SK-N-SH (cell line): Measurements from ENCODE around the gene ESF1. TPM values are rescaled to one million over a fixed set of nuclear protein-coding genes. Genes with fewer than 3 reads are reported as not detected.

Source experiments
- CTCF ChIA-PET: fragments of 300-600, 350-600 bp; formaldehyde crosslinking; extraction: SDS; loops from one replicate; lab custom pipeline; 2021; lab: Yijun Ruan, JAX
- POLR2A ChIA-PET: fragments of 350-600 bp; sonication (Branson Sonifier 250); formaldehyde crosslinking; extraction: SDS; loops from one replicate; lab custom pipeline; 2020; ENCODE audit warnings: antibody characterized with exemption, inconsistent platforms; lab: Yijun Ruan, JAX
- DNase-seq: peaks from one replicate; pipeline ENCODE4 v3.0.0; 2012
- H2AFZ ChIP-seq: fragments of 200-600 bp; sonication (generic); 2 replicates; pipeline ENCODE4 v1.8.1; 2016; ENCODE audit warnings: antibody characterized with exemption, mild to moderate bottlenecking, low read depth
- H3F3A ChIP-seq: fragments of 200-600 bp; sonication (generic); replicated peaks from 2 replicates; pipeline ENCODE3; 2016; ENCODE audit warnings: antibody characterized with exemption, mild to moderate bottlenecking; ENCODE audit not compliant: insufficient read depth
- H3K27ac ChIP-seq, 2 experiments: fragments of 200-500 bp in 1 of 2; fragments of 200-600 bp in 1 of 2; sonication (Bioruptor generic) in 1 of 2; sonication (generic), shearing (Covaris generic) in 1 of 2; 2 replicates each; pipeline versions ENCODE4 v1.5.1 to v1.6.1; 2014 to 2016; ENCODE audit warnings: low read depth in 2 of 2, inconsistent platforms in 1 of 2, low read length in 1 of 2, mild to moderate bottlenecking in 1 of 2, mixed read lengths in 1 of 2
- H3K27me3 ChIP-seq: fragments of 200-600 bp; sonication (generic), shearing (Covaris generic); 2 replicates; pipeline ENCODE4 v1.6.1; 2016; ENCODE audit warnings: mixed run types; ENCODE audit not compliant: insufficient read depth
- H3K36me3 ChIP-seq, 2 experiments: fragments of 200-500 bp in 1 of 2; fragments of 200-600 bp in 1 of 2; sonication (Bioruptor generic) in 1 of 2; sonication (generic) in 1 of 2; replicated peaks in 1 of 2; 2 replicates each; pipeline versions ENCODE3 to v1.5.1; 2014 to 2016; ENCODE audit warnings: low read length in 1 of 2, mild to moderate bottlenecking in 1 of 2; ENCODE audit not compliant: insufficient read depth in 2 of 2, control insufficient read depth in 1 of 2
- H3K4me1 ChIP-seq, 2 experiments: fragments of 200-500 bp in 1 of 2; fragments of 200-600 bp in 1 of 2; sonication (Bioruptor generic) in 1 of 2; sonication (generic), shearing (Covaris generic) in 1 of 2; 2 replicates each; pipeline versions ENCODE4 v1.5.1 to v1.6.1; 2014 to 2016; ENCODE audit warnings: low read depth in 1 of 2, low read length in 1 of 2, mixed run types in 1 of 2; ENCODE audit not compliant: insufficient read depth in 2 of 2, control insufficient read depth in 1 of 2
- H3K4me2 ChIP-seq: fragments of 200-600 bp; sonication (generic), shearing (Covaris generic); 2 replicates; pipeline ENCODE4 v1.6.1; 2017; ENCODE audit warnings: mixed run types
- H3K4me3 ChIP-seq, 2 experiments: fragments of 200-500 bp in 1 of 2; fragments of 200-600 bp in 1 of 2; sonication (Bioruptor generic) in 1 of 2; sonication (generic), shearing (Covaris generic) in 1 of 2; 2 replicates each; pipeline versions ENCODE4 v1.5.1 to v1.8.1; 2014 to 2016; ENCODE audit warnings: low read depth in 2 of 2, inconsistent platforms in 1 of 2, low read length in 1 of 2, mild to moderate bottlenecking in 1 of 2, mixed read lengths in 1 of 2, moderate library complexity in 1 of 2
- H3K79me2 ChIP-seq: fragments of 200-600 bp; sonication (generic); 2 replicates; pipeline ENCODE4 v1.8.1; 2017; ENCODE audit warnings: mild to moderate bottlenecking; ENCODE audit not compliant: insufficient read depth
- H3K9ac ChIP-seq: fragments of 200-600 bp; sonication (generic); 2 replicates; pipeline ENCODE4 v1.6.1; 2017; ENCODE audit warnings: mixed run types
- H3K9me2 ChIP-seq: fragments of 200-600 bp; sonication (generic); 2 replicates; pipeline ENCODE4 v1.6.1; 2017; ENCODE audit warnings: mixed run types
- H3K9me3 ChIP-seq: fragments of 200-600 bp; sonication (generic); 2 replicates; pipeline ENCODE4 v1.6.1; 2017; ENCODE audit warnings: mixed run types, mild to moderate bottlenecking, moderate library complexity
- H4K20me1 ChIP-seq: fragments of 200-600 bp; sonication (generic); 2 replicates; pipeline ENCODE4 v1.6.1; 2017; ENCODE audit warnings: mild to moderate bottlenecking, mixed run types; ENCODE audit not compliant: insufficient read depth
- EZH2phosphoT487 ChIP-seq: fragments of 200-600 bp; sonication (generic); IDR thresholded peaks from 2 replicates; pipeline ENCODE4 v1.6.1; 2017; ENCODE audit warnings: low read depth, mixed run types, mild to moderate bottlenecking, antibody characterized with exemption, moderate library complexity, borderline replicate concordance
- FOXJ3 ChIP-seq: sonication (generic); formaldehyde crosslinking; IDR thresholded peaks from 2 replicates; pipeline ENCODE4 v1.5.1; 2020; ENCODE audit warnings: mild to moderate bottlenecking, missing genetic modification reagents
- IRF3 ChIP-seq: fragments of 150-350 bp; IDR thresholded peaks from 2 replicates; pipeline ENCODE4 v1.6.1; 2016; ENCODE audit warnings: mild to moderate bottlenecking, low read depth, low read length
- MAX ChIP-seq: IDR thresholded peaks from 2 replicates; pipeline ENCODE4 v1.4.0; 2012; ENCODE audit warnings: low read depth
- NFIC ChIP-seq: IDR thresholded peaks from 2 replicates; pipeline ENCODE4 v1.4.0; 2012; ENCODE audit warnings: borderline replicate concordance
- NRF1 ChIP-seq: IDR thresholded peaks from 2 replicates; pipeline ENCODE4 v1.6.1; 2012; ENCODE audit warnings: low read depth, mild to moderate bottlenecking, low read length
- POLR2AphosphoS5 ChIP-seq: IDR thresholded peaks from 2 replicates; pipeline ENCODE4 v1.6.1; 2012; ENCODE audit warnings: low read depth, low read length
- RXRA ChIP-seq: IDR thresholded peaks from 2 replicates; pipeline ENCODE4 v1.4.0; 2012; ENCODE audit warnings: low read depth, mild to moderate bottlenecking, borderline replicate concordance
- SMC3 ChIP-seq: IDR thresholded peaks from 2 replicates; pipeline ENCODE4 v1.6.1; 2012; ENCODE audit warnings: low read depth, low read length, improper control_type of control experiment
- YY1 ChIP-seq: IDR thresholded peaks from 2 replicates; pipeline ENCODE4 v1.4.0; 2012; ENCODE audit warnings: low read depth, mild to moderate bottlenecking
- WGBS: methylation state at CpG from one replicate; pipeline ENCODE4 v1.1.6; 2017; ENCODE audit warnings: low lambda C conversion rate; 5-methylcytosine and 5-hydroxymethylcytosine counted together
- polyA plus RNA-seq, 3 experiments: library from polyadenylated mRNA; depleted of rRNA; stranded (reverse); fragments of >200 nt; gene quantifications; 2 replicates each; pipeline ENCODE4 v1.2.3, GENCODE V29; 2012
- TF ChIP-seq, protein P1 (sequence below): IDR thresholded peaks from 2 replicates; pipeline ENCODE4 v1.4.0; 2012; ENCODE audit warnings: low read depth, borderline replicate concordance
- TF ChIP-seq, protein P2 (sequence below): IDR thresholded peaks from 2 replicates; pipeline ENCODE4 v1.6.1; 2012; ENCODE audit warnings: mild to moderate bottlenecking, low read depth, low read length, moderate library complexity
- TF ChIP-seq, protein P3 (sequence below): fragments of 150-350 bp; IDR thresholded peaks from 2 replicates; pipeline ENCODE4 v1.6.1; 2017; ENCODE audit warnings: antibody characterized with exemption, low read length, low read depth, borderline replicate concordance

ESF1 gene
- polyA plus RNA-seq, 1 of the 3 experiments (the other 2 are of a cell fraction), result 1.4 TPM

GRCh38 chr20:13678944-13679343, 105.8 kb downstream of the ESF1 start (continued):
- TF ChIP-seq EZH2phosphoT487 (no peak), NFIC (no peak)

DNA sequence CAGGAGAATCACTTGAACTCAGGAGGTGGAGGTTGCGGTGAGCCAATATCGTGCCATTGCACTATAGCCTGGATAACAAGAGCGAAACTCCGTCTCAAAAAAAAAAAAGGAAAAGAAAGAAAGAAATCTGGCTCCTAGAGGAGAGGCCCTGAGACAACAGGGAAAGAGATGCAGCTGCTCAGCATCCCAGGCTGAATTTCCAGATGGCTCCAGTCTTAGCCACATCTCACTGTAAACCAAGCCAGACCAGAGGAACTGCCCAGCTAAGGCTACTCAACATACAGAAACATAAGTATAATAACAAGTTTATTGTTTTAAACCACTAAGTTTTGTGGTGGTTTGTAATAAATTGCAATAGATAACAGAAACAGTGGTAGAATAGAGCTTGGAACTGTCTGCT, 107.5 kb downstream of the ESF1 start:
- TF ChIP-seq RXRA (no peak), MAX (no peak), SMC3 (no peak), YY1 (no peak)
- TF ChIP-seq, protein P1, sequence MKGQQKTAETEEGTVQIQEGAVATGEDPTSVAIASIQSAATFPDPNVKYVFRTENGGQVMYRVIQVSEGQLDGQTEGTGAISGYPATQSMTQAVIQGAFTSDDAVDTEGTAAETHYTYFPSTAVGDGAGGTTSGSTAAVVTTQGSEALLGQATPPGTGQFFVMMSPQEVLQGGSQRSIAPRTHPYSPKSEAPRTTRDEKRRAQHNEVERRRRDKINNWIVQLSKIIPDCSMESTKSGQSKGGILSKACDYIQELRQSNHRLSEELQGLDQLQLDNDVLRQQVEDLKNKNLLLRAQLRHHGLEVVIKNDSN, result no peak
- TF ChIP-seq, protein P2, sequence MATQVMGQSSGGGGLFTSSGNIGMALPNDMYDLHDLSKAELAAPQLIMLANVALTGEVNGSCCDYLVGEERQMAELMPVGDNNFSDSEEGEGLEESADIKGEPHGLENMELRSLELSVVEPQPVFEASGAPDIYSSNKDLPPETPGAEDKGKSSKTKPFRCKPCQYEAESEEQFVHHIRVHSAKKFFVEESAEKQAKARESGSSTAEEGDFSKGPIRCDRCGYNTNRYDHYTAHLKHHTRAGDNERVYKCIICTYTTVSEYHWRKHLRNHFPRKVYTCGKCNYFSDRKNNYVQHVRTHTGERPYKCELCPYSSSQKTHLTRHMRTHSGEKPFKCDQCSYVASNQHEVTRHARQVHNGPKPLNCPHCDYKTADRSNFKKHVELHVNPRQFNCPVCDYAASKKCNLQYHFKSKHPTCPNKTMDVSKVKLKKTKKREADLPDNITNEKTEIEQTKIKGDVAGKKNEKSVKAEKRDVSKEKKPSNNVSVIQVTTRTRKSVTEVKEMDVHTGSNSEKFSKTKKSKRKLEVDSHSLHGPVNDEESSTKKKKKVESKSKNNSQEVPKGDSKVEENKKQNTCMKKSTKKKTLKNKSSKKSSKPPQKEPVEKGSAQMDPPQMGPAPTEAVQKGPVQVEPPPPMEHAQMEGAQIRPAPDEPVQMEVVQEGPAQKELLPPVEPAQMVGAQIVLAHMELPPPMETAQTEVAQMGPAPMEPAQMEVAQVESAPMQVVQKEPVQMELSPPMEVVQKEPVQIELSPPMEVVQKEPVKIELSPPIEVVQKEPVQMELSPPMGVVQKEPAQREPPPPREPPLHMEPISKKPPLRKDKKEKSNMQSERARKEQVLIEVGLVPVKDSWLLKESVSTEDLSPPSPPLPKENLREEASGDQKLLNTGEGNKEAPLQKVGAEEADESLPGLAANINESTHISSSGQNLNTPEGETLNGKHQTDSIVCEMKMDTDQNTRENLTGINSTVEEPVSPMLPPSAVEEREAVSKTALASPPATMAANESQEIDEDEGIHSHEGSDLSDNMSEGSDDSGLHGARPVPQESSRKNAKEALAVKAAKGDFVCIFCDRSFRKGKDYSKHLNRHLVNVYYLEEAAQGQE, result no peak
- H2AFZ ChIP-seq, result no peak overlapping the region
- ChIA-PET POLR2A (no interaction called here), CTCF (no interaction called here)
- H3K27me3 ChIP-seq, result no peaks in the 10 kb centered on the region
- WGBS, result 64% methylated on average over 4 of the region's 4 CpGs
- no peaks in the 10 kb centered on the region for H3K36me3 ChIP-seq
- H3K9me3 ChIP-seq, result no peaks in the 10 kb centered on the region
- H3K9me2 ChIP-seq, result no peaks in the 10 kb centered on the region
- no peak overlapping the region for H3K4me3 ChIP-seq
- no peaks in the 10 kb centered on the region for H3K4me1 ChIP-seq
- no peaks in the 10 kb centered on the region for H3K79me2 ChIP-seq
- no peak overlapping the region for H3K27ac ChIP-seq
- DNase-seq, result no peak
- no peaks in the 10 kb centered on the region for H4K20me1 ChIP-seq
- H3K4me2 ChIP-seq, result no peak overlapping the region
- no peaks in the 10 kb centered on the region for H3F3A ChIP-seq
- no peak overlapping the region for H3K9ac ChIP-seq

DNA sequence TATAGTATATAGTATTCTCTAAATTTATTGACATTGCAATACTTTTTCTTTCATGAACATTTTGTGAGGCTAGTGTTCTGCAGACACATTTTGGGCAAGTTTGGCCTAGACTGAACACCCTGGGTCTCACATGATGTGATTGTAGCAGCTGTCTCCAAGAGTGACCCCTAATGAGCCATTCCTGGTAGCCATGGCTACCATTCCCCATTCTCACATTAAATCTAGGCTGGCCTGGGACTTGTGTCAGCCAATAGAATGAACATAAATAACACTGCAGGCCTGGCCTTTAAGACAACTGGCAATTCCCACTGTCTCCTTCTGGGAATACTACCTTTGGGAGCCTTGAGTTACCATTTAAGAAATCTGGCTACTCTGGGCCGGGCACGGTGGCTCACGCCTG, 108.0 kb downstream of the ESF1 start:
- POLR2A ChIA-PET, result no interaction called here
- Histone ChIP-seq H3K27me3 (no peaks in the 10 kb centered on the region), H3K79me2 (no peaks in the 10 kb centered on the region), H3F3A (no peaks in the 10 kb centered on the region), H3K9me2 (no peaks in the 10 kb centered on the region), H3K27ac (no peak overlapping the region), H3K4me1 (no peaks in the 10 kb centered on the region), H3K4me2 (no peak overlapping the region), H4K20me1 (no peaks in the 10 kb centered on the region), H2AFZ (no peak overlapping the region), H3K4me3 (no peak overlapping the region), H3K36me3 (no peaks in the 10 kb centered on the region), H3K9me3 (no peaks in the 10 kb centered on the region), H3K9ac (no peak overlapping the region)
- CTCF ChIA-PET, result no interaction called here
- no peak for TF ChIP-seq POLR2AphosphoS5
- TF ChIP-seq, protein P3, sequence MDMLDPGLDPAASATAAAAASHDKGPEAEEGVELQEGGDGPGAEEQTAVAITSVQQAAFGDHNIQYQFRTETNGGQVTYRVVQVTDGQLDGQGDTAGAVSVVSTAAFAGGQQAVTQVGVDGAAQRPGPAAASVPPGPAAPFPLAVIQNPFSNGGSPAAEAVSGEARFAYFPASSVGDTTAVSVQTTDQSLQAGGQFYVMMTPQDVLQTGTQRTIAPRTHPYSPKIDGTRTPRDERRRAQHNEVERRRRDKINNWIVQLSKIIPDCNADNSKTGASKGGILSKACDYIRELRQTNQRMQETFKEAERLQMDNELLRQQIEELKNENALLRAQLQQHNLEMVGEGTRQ, result no peak
- no peak for TF ChIP-seq NRF1
- TF ChIP-seq FOXJ3 (CRISPR knock-in tag), result no peak
- no peak for TF ChIP-seq RXRA
- no peak for TF ChIP-seq EZH2phosphoT487
- no peak for TF ChIP-seq IRF3
- no peak for DNase-seq
- WGBS, result 80% methylated on average over 3 of the region's 3 CpGs
